ENCODE measurements around the gene EPS8L1. TPM values are rescaled to one million over a fixed set of nuclear protein-coding genes. Genes with fewer than 3 reads are reported as not detected.
"Not testable (repeated sequence)": the region's sequence is repeated elsewhere in the genome, so short reads cannot be mapped to it uniquely, and the experiment has no call there.

Gene EPS8L1
- total RNA-seq, 4 donors from 2014 or later, result 60.6 to 84.8 (median 73.3) TPM

DNA sequence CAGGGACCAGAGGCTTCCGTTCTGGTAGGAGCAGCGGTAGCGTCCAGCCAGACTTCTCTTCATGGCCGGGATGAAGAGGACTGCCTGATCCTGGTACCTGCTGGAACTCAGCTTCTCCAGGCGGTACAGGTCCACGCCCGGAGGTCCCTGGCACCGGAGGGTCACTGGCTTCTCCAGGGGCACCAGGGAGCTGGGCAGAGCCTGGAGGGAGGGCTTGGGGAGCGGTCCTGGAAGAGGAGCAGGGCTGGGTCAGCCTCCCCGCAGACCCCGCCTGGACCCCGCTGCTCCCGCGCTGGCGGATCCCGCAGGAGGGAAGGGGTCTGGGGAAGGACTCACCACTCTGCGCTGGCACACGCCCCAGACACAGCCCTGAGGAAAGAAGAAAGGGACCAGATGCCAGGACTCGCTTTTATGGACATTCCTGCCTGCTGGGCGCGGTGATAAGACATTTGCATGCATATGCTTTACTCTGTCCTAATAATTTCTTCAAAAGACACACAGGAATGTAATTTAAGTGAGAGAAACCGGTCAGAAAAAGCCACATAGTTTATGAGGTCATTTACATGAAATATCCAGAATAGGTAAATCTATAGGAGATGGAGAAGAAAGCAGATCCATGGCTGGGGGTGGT lies 43.4 kb upstream of the EPS8L1 start:
- DNase-seq, result no peak
- Histone ChIP-seq H3K36me3 (no peaks in the 10 kb centered on the region), H3K27ac (no peak overlapping the region), H3K4me1 (no peaks in the 10 kb centered on the region), H3K27me3 (no peaks in the 10 kb centered on the region), H3K4me3 (replicated peaks in 1 of 3) (no peak overlapping the region), H3K9me3 (no peaks in the 10 kb centered on the region)
- WGBS, 2 donors, result 87 to 90% methylated on average over 18 to 20 of the region's 22 CpGs
- TF ChIP-seq, protein P1, sequence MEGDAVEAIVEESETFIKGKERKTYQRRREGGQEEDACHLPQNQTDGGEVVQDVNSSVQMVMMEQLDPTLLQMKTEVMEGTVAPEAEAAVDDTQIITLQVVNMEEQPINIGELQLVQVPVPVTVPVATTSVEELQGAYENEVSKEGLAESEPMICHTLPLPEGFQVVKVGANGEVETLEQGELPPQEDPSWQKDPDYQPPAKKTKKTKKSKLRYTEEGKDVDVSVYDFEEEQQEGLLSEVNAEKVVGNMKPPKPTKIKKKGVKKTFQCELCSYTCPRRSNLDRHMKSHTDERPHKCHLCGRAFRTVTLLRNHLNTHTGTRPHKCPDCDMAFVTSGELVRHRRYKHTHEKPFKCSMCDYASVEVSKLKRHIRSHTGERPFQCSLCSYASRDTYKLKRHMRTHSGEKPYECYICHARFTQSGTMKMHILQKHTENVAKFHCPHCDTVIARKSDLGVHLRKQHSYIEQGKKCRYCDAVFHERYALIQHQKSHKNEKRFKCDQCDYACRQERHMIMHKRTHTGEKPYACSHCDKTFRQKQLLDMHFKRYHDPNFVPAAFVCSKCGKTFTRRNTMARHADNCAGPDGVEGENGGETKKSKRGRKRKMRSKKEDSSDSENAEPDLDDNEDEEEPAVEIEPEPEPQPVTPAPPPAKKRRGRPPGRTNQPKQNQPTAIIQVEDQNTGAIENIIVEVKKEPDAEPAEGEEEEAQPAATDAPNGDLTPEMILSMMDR (IDR thresholded peaks at IDR 0.05), result no peak
- no peak for TF ChIP-seq POLR2A (IDR thresholded peaks at IDR 0.05)
- intact Hi-C loops (cut with DNase I), result no loop called here

DNA sequence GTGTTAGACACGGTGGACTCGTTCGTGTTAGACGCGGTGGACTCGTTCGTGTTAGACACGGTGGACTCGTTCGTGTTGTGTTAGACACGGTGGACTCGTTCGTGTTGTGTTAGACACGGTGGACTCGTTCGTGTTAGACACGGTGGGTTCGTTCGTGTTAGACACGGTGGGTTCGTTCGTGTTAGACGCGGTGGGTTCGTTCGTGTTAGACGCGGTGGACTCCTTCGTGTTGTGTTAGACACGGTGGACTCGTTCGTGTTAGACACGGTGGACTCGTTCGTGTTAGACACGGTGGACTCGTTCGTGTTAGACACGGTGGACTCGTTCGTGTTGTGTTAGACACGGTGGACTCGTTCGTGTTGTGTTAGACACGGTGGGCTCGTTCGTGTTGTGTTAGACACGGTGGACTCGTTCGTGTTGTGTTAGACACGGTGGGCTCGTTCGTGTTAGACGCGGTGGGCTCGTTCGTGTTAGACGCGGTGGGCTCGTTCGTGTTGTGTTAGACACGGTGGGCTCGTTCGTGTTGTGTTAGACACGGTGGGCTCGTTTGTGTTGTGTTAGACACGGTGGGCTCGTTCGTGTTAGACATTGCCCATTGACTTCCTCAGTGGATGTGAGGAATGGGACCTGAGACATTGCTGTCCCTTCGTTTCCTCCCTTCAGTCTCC lies 42.6 kb upstream of the EPS8L1 start:
- H3K4me3 ChIP-seq (replicated peaks in 1 of 3); H3K27ac ChIP-seq; H3K4me1 ChIP-seq; H3K9me3 ChIP-seq; intact Hi-C loops (cut with DNase I); H3K36me3 ChIP-seq; H3K27me3 ChIP-seq; DNase-seq: not testable (repeated sequence)
- WGBS, 2 donors, result 93% methylated on average over 54 to 69 of the region's 70 CpGs

- Histone ChIP-seq H3K36me3 (no peaks in the 10 kb centered on the region), H3K4me3 (replicated peaks in 1 of 3) (no peak overlapping the region), H3K27me3 (no peaks in the 10 kb centered on the region), H3K27ac (no peak overlapping the region), H3K4me1 (no peaks in the 10 kb centered on the region), H3K9me3 (no peaks in the 10 kb centered on the region)
- DNase-seq, result no peak
- intact Hi-C loops (cut with DNase I), result no loop called here
- TF ChIP-seq POLR2A (IDR thresholded peaks at IDR 0.05), result no peak
- TF ChIP-seq, protein P1 (IDR thresholded peaks at IDR 0.05), result no peak
- WGBS, 2 donors, result 97 to 99% methylated on average over 13 of the region's 13 CpGs
Measured at GRCh38 chr19:55034751-55035150, 40.9 kb upstream of the EPS8L1 start.

DNA sequence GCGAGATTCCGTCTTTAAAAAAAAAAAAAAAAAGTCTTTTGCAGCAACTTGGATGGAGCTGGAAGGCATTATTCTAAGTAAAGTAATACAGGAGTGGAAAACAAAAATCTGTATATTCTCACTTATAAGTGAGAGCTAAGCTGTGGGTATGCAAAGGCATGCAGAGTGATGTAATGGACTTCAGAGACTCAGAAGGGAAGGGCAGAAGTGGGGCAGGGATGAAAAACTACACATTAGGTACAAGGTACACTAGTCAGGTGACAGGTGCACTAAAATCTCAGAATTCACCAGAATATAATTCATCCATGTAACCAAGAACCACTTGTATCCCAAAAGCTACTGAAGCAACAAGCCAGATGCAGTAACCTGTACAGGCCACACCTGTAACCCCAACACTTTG lies 39.6 kb upstream of the EPS8L1 start:
- Histone ChIP-seq H3K27me3 (no peaks in the 10 kb centered on the region), H3K36me3 (peaks cover 0 to 4% of the 10 kb centered on the region in 2 donors), H3K9me3 (no peaks in the 10 kb centered on the region), H3K27ac (no peak overlapping the region), H3K4me3 (replicated peaks in 1 of 3) (no peak overlapping the region), H3K4me1 (no peaks in the 10 kb centered on the region)
- TF ChIP-seq POLR2A (IDR thresholded peaks at IDR 0.05), result no peak
- TF ChIP-seq, protein P1 (IDR thresholded peaks at IDR 0.05), result no peak
- no peak for DNase-seq
- intact Hi-C loops (cut with DNase I), result no loop called here
- WGBS, 2 donors, result 85 to 89% methylated on average over 2 of the region's 2 CpGs

- 79 to 83% methylated on average over 6 of the region's 6 CpGs for WGBS, 2 donors
- intact Hi-C loops (cut with DNase I); H3K9me3 ChIP-seq; H3K4me1 ChIP-seq; DNase-seq; H3K4me3 ChIP-seq (replicated peaks in 1 of 3); H3K27ac ChIP-seq; H3K36me3 ChIP-seq; H3K27me3 ChIP-seq: not testable (repeated sequence)
Measured at GRCh38 chr19:55037603-55038002, 38.1 kb upstream of the EPS8L1 start.

- H3K4me3 ChIP-seq (replicated peaks in 1 of 3); H3K27me3 ChIP-seq; H3K9me3 ChIP-seq; H3K4me1 ChIP-seq; DNase-seq; H3K27ac ChIP-seq; intact Hi-C loops (cut with DNase I): not testable (repeated sequence)
- H3K36me3 ChIP-seq, result peaks cover 19 to 30% of the 10 kb centered on the region in 2 donors
- WGBS, 2 donors, result 88 to 90% methylated on average over 12 of the region's 12 CpGs
Measured at GRCh38 chr19:55040654-55041053, 35.0 kb upstream of the EPS8L1 start.

Data from thyroid gland (tissue), 4 donors.